Endothelial cell of umbilical vein (primary cell): ENCODE data around the gene SRP19.

Source experiments
- CTCF ChIP-seq, 2 donors: IDR thresholded peaks; 1 replicate in 1 of 2; 2 replicates in 1 of 2; pipeline ENCODE4 v1.5.1; 2011; ENCODE audit warnings: low read length in 2 of 2, mild to moderate bottlenecking in 2 of 2, moderate library complexity in 2 of 2, control low read depth in 1 of 2, inconsistent platforms in 1 of 2, low read depth in 1 of 2; ENCODE audit not compliant: insufficient read depth in 1 of 2; ENCODE audit errors: extremely low read depth in 1 of 2
- POLR2A ChIP-seq: IDR thresholded peaks from 2 replicates; pipeline ENCODE4 v1.6.1; 2012; ENCODE audit warnings: low read depth, mild to moderate bottlenecking, control low read depth, low read length
- POLR2AphosphoS5 ChIP-seq: IDR thresholded peaks from 2 replicates; pipeline ENCODE4 v1.6.1; 2012; ENCODE audit warnings: low read depth, mild to moderate bottlenecking, control low read depth, low read length, moderate library complexity; ENCODE audit not compliant: insufficient read depth

GRCh38 chr5:112883192-112883591 lies 22.1 kb downstream of the SRP19 start:
- TF ChIP-seq CTCF (IDR thresholded peaks at IDR 0.05; ENCODE audit: extremely low read depth in 1 of 2, insufficient read depth in 1 of 2, low read depth in 1 of 2, low read length in 2 of 2), result no peak
- TF ChIP-seq POLR2AphosphoS5, result no peak
- TF ChIP-seq POLR2A, result no peak
